GM12878 (cell line): ENCODE data around the gene MYO9B. TPM values are rescaled to one million over a fixed set of nuclear protein-coding genes. Genes with fewer than 3 reads are reported as not detected.

Experiments used
- ATAC-seq: fragments of 200-7000 bp; cut with Tn5 transposase; 3 replicates; pipeline ENCODE4 v1.9.1; 2020; ENCODE audit warnings: mild to moderate bottlenecking, moderate library complexity
- BruUV-seq: library from RNA; stranded (reverse); fragments of 400-500 nt; replicated peaks from 2 replicates; lab custom pipeline; 2021; lab: Mats Ljungman, UMichigan
- CTCF ChIA-PET: fragments of 300-600 bp; sonication (Branson Sonifier 250); formaldehyde crosslinking; extraction: SDS; loops from one replicate; lab custom pipeline; 2021; ENCODE audit warnings: inconsistent platforms; lab: Yijun Ruan, JAX
- POLR2A ChIA-PET: fragments of 350-600 bp; formaldehyde crosslinking; extraction: SDS; loops from one replicate; lab custom pipeline; 2021; ENCODE audit warnings: inconsistent platforms; lab: Charles Lee
- RAD21 ChIA-PET: fragments of 300-600 bp; sonication (Branson Sonifier 250); formaldehyde crosslinking; loops from one replicate; lab custom pipeline; 2023; ENCODE audit warnings: antibody characterized with exemption; ENCODE audit not compliant: unreplicated experiment; lab: Charles Lee
- SMC1A ChIA-PET: fragments of 300-600 bp; sonication (Branson Sonifier 250); formaldehyde crosslinking; loops from one replicate; lab custom pipeline; 2023; ENCODE audit not compliant: unreplicated experiment, uncharacterized antibody; lab: Charles Lee
- DNase-seq: peaks from one replicate; pipeline ENCODE4 v3.0.0-alpha.2; 2011; ENCODE audit warnings: low read depth, low spot score
- FAIRE-seq: peaks from 3 replicates; lab custom pipeline; 2011; peaks lifted over from hg19 to GRCh38; lab: Jason Lieb, UNC
- H2AFZ ChIP-seq: 2 replicates; pipeline ENCODE4 v1.6.0; 2011; ENCODE audit warnings: low read depth, low read length, control low read depth; ENCODE audit not compliant: control insufficient read depth
- H3K27ac ChIP-seq: 2 replicates; pipeline ENCODE4 v1.5.1; 2011; ENCODE audit warnings: control low read depth; ENCODE audit not compliant: control insufficient read depth, insufficient read depth
- H3K27me3 ChIP-seq, 2 experiments: replicated peaks in 1 of 2; 2 replicates each; pipeline versions ENCODE4 v1.6.0 to v1.6.1; 2011; ENCODE audit warnings: low read length in 1 of 2; ENCODE audit not compliant: control insufficient read depth in 2 of 2, insufficient read depth in 2 of 2
- H3K36me3 ChIP-seq, 2 experiments: 2 replicates each; pipeline ENCODE4 v1.5.1; 2011; ENCODE audit warnings: low read length in 1 of 2; ENCODE audit not compliant: control insufficient read depth in 2 of 2, insufficient read depth in 2 of 2
- H3K4me1 ChIP-seq: 2 replicates; pipeline ENCODE4 v1.6.1; 2011; ENCODE audit warnings: mild to moderate bottlenecking, low read length, moderate library complexity, mixed read lengths; ENCODE audit not compliant: control insufficient read depth, insufficient read depth
- H3K4me2 ChIP-seq: 2 replicates; pipeline ENCODE4 v1.6.0; 2011; ENCODE audit warnings: control low read depth; ENCODE audit not compliant: control insufficient read depth, insufficient read depth
- H3K4me3 ChIP-seq: fragments of 200-600 bp; sonication (generic); 2 replicates; pipeline ENCODE4 v1.5.1; 2016
- H3K79me2 ChIP-seq: 2 replicates; pipeline ENCODE4 v1.6.0; 2011; ENCODE audit warnings: low read length; ENCODE audit not compliant: control insufficient read depth, insufficient read depth
- H3K9ac ChIP-seq: 2 replicates; pipeline ENCODE4 v1.8.0; 2011; ENCODE audit warnings: low read length, control low read depth, mixed read lengths; ENCODE audit not compliant: control insufficient read depth, insufficient read depth
- H3K9me3 ChIP-seq: replicated peaks from 3 replicates; pipeline ENCODE4 v1.5.1; 2011; ENCODE audit warnings: mild to moderate bottlenecking, low read length; ENCODE audit not compliant: control insufficient read depth, insufficient read depth
- H4K20me1 ChIP-seq: 2 replicates; pipeline ENCODE4 v1.6.0; 2011; ENCODE audit not compliant: control insufficient read depth, insufficient read depth
- EGR1 ChIP-seq, 2 experiments: IDR thresholded peaks; 1 replicate in 1 of 2; 2 replicates in 1 of 2; pipeline ENCODE4 v1.6.1; 2011 to 2012; ENCODE audit warnings: low read depth in 2 of 2, low read length in 2 of 2, borderline replicate concordance in 1 of 2, mild to moderate bottlenecking in 1 of 2, moderate library complexity in 1 of 2
- FOXM1 ChIP-seq: IDR thresholded peaks from 2 replicates; pipeline ENCODE4 v1.6.1; 2012; ENCODE audit warnings: low read depth, mild to moderate bottlenecking, inconsistent platforms, low read length, moderate library complexity
- GABPA ChIP-seq: IDR thresholded peaks from 2 replicates; pipeline ENCODE4 v1.6.1; 2014; ENCODE audit warnings: antibody characterized with exemption, low read depth, mild to moderate bottlenecking, inconsistent platforms
- NFYA ChIP-seq: IDR thresholded peaks from 2 replicates; pipeline ENCODE4 v1.6.1; 2011; ENCODE audit warnings: low read depth, mild to moderate bottlenecking, low read length, improper control_type of control experiment, borderline replicate concordance
- NFYB ChIP-seq: IDR thresholded peaks from 2 replicates; pipeline ENCODE4 v1.6.1; 2011; ENCODE audit warnings: low read depth, mild to moderate bottlenecking, low read length, improper control_type of control experiment, moderate library complexity; ENCODE audit not compliant: insufficient read depth
- RELA ChIP-seq: fragments of 450-650 bp; IDR thresholded peaks from 2 replicates; pipeline ENCODE4 v1.8.0; 2014; ENCODE audit warnings: borderline replicate concordance; ENCODE audit not compliant: partially characterized antibody
- SMC3 ChIP-seq: IDR thresholded peaks from 2 replicates; pipeline ENCODE4 v1.6.1; 2011; ENCODE audit warnings: low read length, improper control_type of control experiment, borderline replicate concordance
- SRF ChIP-seq, 2 experiments: IDR thresholded peaks; 2 replicates each; pipeline ENCODE4 v1.6.1; 2011; ENCODE audit warnings: low read depth in 2 of 2, low read length in 2 of 2, mild to moderate bottlenecking in 1 of 2, moderate library complexity in 1 of 2
- TBL1XR1 ChIP-seq: IDR thresholded peaks from 2 replicates; pipeline ENCODE4 v1.6.1; 2012; ENCODE audit warnings: low read depth, low read length, improper control_type of control experiment
- WRNIP1 ChIP-seq: IDR thresholded peaks from 2 replicates; pipeline ENCODE4 v1.6.1; 2011; ENCODE audit warnings: low read depth, low read length, improper control_type of control experiment, borderline replicate concordance
- WGBS: methylation state at CpG from one replicate; pipeline ENCODE4 v1.1.6; 2016; ENCODE audit warnings: low lambda C conversion rate; ENCODE audit not compliant: insufficient replicate concordance, insufficient coverage; ENCODE audit errors: missing lambda C conversion rate; 5-methylcytosine and 5-hydroxymethylcytosine counted together
- in situ Hi-C: fragments of 300-500 bp; cut with MboI; formaldehyde crosslinking; loops from 9 replicates; pipeline ENCODE4 v1.14.3; 2018; ENCODE audit warnings: mixed read lengths
- intact Hi-C: fragments of 100-400 bp; cut with micrococcal nuclease; formaldehyde crosslinking; loops from one replicate; pipeline ENCODE4 v1.14.2; 2022; ENCODE audit not compliant: unreplicated experiment
- polyA plus RNA-seq, 11 experiments: library from polyadenylated mRNA; depleted of rRNA in 4 of 11; unstranded in 6 of 11; stranded (reverse) in 5 of 11; fragments of >200 nt; fragmentation: Nextera tagmentation in 4 of 11; fragmentation: Illumina TruSeq in 1 of 11; extraction: Ambion mirVana in 4 of 11; extraction: Trizol in 1 of 11; gene quantifications; 1 replicate in 1 of 11; 2 replicates in 10 of 11; pipeline versions ENCODE4 v1.2.1 to v1.2.3, GENCODE V29; 2011 to 2016; ENCODE audit warnings: inconsistent platforms in 2 of 11, missing spikeins in 2 of 11, low read depth in 1 of 11
- total RNA-seq, 4 experiments: library from RNA; depleted of rRNA in 3 of 4; stranded (reverse); fragments of >200 nt in 3 of 4; fragmentation: Illumina TruSeq in 1 of 4; extraction: Trizol in 1 of 4; gene quantifications; 2 replicates each; pipeline versions ENCODE4 v1.2.1 to v1.2.3, GENCODE V29; 2013 to 2021
- TF ChIP-seq, protein P1 (sequence below): fragments of 450-650 bp; IDR thresholded peaks from 2 replicates; pipeline ENCODE4 v1.6.1; 2017; ENCODE audit warnings: mild to moderate bottlenecking, moderate library complexity
- TF ChIP-seq, protein P2 (sequence below), 3 experiments: IDR thresholded peaks in 2 of 3; conservative IDR thresholded peaks in 1 of 3; 2 replicates each; pipeline ENCODE4 v1.5.1; 2011; ENCODE audit warnings: low read depth in 3 of 3, low read length in 3 of 3, mild to moderate bottlenecking in 3 of 3, control low read depth in 2 of 3, moderate library complexity in 2 of 3, inconsistent platforms in 1 of 3, mixed read lengths in 1 of 3; ENCODE audit not compliant: control insufficient read depth in 2 of 3, insufficient read depth in 1 of 3; ENCODE audit errors: extremely low read depth in 1 of 3
- TF ChIP-seq, protein P3 (sequence below): fragments of 150-350 bp; IDR thresholded peaks from 2 replicates; pipeline ENCODE4 v1.6.1; 2016; ENCODE audit warnings: low read depth, low read length

The MYO9B gene
- total and polyA plus RNA-seq, 10 of the 15 experiments (the other 5 are each of a cell fraction or from before 2014, with no cell fraction given): 5.4 to 165 (median 45.8) TPM

DNA sequence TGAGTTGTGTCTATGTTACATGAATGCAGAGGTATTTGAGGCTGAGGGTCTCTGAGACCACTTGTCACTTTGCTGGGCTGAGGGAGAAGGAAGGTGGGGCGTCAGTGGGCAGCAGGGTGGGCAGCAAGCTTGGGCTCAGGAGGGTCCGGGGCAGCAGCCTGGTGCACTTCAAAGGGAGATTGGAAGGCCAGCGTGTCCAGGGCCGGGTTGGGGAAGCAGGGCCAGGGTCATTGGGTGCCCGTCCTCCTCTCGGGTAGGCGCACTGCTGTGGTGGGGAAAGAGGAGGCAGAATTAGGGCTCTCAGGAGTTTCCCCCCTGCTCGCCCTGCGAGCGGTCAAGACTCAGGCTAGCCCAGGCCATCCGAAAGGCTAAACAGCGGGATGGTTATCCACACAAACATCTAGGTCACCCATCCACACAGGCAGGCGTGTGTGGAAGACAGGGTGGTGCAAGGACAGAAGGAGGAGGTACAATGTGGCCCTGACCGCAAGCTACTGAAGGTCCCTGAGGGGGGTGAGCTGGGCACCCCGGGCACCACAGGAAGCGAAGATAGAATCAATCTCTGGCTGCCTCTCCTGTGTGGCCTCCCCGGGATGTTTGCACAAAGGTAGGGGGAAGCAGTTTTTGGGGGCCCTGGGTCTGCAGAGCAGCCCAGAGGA lies 37.7 kb downstream of the MYO9B start (continued):
- TF ChIP-seq, protein P1, sequence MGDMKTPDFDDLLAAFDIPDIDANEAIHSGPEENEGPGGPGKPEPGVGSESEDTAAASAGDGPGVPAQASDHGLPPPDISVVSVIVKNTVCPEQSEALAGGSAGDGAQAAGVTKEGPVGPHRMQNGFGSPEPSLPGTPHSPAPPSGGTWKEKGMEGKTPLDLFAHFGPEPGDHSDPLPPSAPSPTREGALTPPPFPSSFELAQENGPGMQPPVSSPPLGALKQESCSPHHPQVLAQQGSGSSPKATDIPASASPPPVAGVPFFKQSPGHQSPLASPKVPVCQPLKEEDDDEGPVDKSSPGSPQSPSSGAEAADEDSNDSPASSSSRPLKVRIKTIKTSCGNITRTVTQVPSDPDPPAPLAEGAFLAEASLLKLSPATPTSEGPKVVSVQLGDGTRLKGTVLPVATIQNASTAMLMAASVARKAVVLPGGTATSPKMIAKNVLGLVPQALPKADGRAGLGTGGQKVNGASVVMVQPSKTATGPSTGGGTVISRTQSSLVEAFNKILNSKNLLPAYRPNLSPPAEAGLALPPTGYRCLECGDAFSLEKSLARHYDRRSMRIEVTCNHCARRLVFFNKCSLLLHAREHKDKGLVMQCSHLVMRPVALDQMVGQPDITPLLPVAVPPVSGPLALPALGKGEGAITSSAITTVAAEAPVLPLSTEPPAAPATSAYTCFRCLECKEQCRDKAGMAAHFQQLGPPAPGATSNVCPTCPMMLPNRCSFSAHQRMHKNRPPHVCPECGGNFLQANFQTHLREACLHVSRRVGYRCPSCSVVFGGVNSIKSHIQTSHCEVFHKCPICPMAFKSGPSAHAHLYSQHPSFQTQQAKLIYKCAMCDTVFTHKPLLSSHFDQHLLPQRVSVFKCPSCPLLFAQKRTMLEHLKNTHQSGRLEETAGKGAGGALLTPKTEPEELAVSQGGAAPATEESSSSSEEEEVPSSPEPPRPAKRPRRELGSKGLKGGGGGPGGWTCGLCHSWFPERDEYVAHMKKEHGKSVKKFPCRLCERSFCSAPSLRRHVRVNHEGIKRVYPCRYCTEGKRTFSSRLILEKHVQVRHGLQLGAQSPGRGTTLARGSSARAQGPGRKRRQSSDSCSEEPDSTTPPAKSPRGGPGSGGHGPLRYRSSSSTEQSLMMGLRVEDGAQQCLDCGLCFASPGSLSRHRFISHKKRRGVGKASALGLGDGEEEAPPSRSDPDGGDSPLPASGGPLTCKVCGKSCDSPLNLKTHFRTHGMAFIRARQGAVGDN: no peak
- TF ChIP-seq GABPA (no peak), SRF (IDR thresholded peaks at IDR 0.05; ENCODE audit: low read depth in 2 of 2, low read length in 2 of 2) (no peak), SMC3 (no peak), NFYA (no peak), FOXM1 (no peak), WRNIP1 (no peak), TBL1XR1 (no peak), NFYB (no peak)
- TF ChIP-seq, all 136 proteins: peak for 0

DNA sequence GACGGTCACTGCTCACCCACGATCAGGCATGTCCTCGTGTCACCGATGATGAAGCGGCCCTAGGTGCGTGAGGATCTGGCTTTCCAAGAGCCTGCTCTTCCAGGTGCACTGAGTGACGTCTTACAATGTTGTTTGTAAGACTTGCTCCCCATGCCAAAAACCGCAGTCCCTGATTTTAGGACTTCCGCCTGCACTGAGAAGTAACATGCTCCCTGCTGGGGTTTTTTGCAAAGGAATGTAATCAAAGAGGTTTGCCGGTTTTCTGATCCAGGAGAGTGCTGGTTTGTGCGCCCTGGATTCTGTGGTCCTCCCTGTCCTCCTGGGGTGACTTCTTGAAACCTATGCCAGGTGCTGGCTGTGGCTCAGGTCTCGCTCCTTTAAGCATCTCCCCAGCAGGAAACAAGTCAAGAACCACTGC lies 38.8 kb downstream of the MYO9B start:
- intact Hi-C loops: no loop called here
- DNase-seq: no peak
- H3K36me3 ChIP-seq: peaks cover 28 to 47% of the 10 kb centered on the region in 2 experiments
- FAIRE-seq: no peak
- no peak overlapping the region for H3K9ac ChIP-seq
- no peak overlapping the region for H3K27ac ChIP-seq
- RAD21 ChIA-PET: no interaction called here
- no peak overlapping the region for H3K4me3 ChIP-seq
- POLR2A ChIA-PET: no interaction called here
- no peak overlapping the region for H3K4me2 ChIP-seq
- H3K79me2 ChIP-seq: peaks cover 79% of the 10 kb centered on the region
- BruUV-seq: no TSS peak
- SMC1A ChIA-PET: no interaction called here
- 98% methylated on average over 12 of the region's 12 CpGs for WGBS
- H3K4me1 ChIP-seq: peaks cover 35% of the 10 kb centered on the region
- ATAC-seq: no peak
- no peaks in the 10 kb centered on the region for H3K27me3 ChIP-seq
- CTCF ChIA-PET: no interaction called here
- H3K9me3 ChIP-seq: no peaks in the 10 kb centered on the region; the same call in 2 of the 3 replicates
- in situ Hi-C loops: no loop called here
- no peaks in the 10 kb centered on the region for H4K20me1 ChIP-seq
- H2AFZ ChIP-seq: no peak overlapping the region
- TF ChIP-seq, protein P2, sequence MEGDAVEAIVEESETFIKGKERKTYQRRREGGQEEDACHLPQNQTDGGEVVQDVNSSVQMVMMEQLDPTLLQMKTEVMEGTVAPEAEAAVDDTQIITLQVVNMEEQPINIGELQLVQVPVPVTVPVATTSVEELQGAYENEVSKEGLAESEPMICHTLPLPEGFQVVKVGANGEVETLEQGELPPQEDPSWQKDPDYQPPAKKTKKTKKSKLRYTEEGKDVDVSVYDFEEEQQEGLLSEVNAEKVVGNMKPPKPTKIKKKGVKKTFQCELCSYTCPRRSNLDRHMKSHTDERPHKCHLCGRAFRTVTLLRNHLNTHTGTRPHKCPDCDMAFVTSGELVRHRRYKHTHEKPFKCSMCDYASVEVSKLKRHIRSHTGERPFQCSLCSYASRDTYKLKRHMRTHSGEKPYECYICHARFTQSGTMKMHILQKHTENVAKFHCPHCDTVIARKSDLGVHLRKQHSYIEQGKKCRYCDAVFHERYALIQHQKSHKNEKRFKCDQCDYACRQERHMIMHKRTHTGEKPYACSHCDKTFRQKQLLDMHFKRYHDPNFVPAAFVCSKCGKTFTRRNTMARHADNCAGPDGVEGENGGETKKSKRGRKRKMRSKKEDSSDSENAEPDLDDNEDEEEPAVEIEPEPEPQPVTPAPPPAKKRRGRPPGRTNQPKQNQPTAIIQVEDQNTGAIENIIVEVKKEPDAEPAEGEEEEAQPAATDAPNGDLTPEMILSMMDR (IDR thresholded peaks at IDR 0.05 in 2 of 3, conservative IDR thresholded peaks at IDR 0.05 in 1 of 3; ENCODE audit: control insufficient read depth in 2 of 3, extremely low read depth in 1 of 3, insufficient read depth in 1 of 3, low read depth in 3 of 3, low read length in 3 of 3): no peak
- TF ChIP-seq EGR1 (IDR thresholded peaks at IDR 0.05; ENCODE audit: borderline replicate concordance in 1 of 2, low read depth in 2 of 2, low read length in 2 of 2) (no peak), WRNIP1 (no peak), RELA (no peak)
- TF ChIP-seq, protein P3, sequence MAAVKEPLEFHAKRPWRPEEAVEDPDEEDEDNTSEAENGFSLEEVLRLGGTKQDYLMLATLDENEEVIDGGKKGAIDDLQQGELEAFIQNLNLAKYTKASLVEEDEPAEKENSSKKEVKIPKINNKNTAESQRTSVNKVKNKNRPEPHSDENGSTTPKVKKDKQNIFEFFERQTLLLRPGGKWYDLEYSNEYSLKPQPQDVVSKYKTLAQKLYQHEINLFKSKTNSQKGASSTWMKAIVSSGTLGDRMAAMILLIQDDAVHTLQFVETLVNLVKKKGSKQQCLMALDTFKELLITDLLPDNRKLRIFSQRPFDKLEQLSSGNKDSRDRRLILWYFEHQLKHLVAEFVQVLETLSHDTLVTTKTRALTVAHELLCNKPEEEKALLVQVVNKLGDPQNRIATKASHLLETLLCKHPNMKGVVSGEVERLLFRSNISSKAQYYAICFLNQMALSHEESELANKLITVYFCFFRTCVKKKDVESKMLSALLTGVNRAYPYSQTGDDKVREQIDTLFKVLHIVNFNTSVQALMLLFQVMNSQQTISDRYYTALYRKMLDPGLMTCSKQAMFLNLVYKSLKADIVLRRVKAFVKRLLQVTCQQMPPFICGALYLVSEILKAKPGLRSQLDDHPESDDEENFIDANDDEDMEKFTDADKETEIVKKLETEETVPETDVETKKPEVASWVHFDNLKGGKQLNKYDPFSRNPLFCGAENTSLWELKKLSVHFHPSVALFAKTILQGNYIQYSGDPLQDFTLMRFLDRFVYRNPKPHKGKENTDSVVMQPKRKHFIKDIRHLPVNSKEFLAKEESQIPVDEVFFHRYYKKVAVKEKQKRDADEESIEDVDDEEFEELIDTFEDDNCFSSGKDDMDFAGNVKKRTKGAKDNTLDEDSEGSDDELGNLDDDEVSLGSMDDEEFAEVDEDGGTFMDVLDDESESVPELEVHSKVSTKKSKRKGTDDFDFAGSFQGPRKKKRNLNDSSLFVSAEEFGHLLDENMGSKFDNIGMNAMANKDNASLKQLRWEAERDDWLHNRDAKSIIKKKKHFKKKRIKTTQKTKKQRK: no peak
